Activated naive CD8-positive, alpha-beta T cell treated with anti-CD3 and anti-CD28 coated beads, Interleukin-2, amount 50 U/mL, for 16 hours (primary cell): ENCODE results near the gene SPTBN5.

Source experiments
- DNase-seq: peaks from one replicate; pipeline ENCODE4 v3.0.0-alpha.2; 2020; ENCODE audit warnings: low read depth, low spot score

SPTBN5 gene

GRCh38 chr15:41926185-41927056 is 32.6 kb upstream of the SPTBN5 start:
- DNase-seq, result no peak

GRCh38 chr15:41925086-41925608 is 31.3 kb upstream of the SPTBN5 start:
- DNase-seq, result no peak

GRCh38 chr15:41923401-41923997 is 29.6 kb upstream of the SPTBN5 start:
- DNase-seq, result no peak

- no peak for DNase-seq
These were observed 28.5 kb upstream of the SPTBN5 start for GRCh38 chr15:41922353-41922752.

GRCh38 chr15:41921639-41922038 is 27.8 kb upstream of the SPTBN5 start:
- DNase-seq, result no peak

- DNase-seq, result no peak
These were observed 27.3 kb upstream of the SPTBN5 start for GRCh38 chr15:41921167-41921566.

GRCh38 chr15:41919954-41920538 is 26.2 kb upstream of the SPTBN5 start:
- no peak for DNase-seq

GRCh38 chr15:41919201-41919820 is 25.5 kb upstream of the SPTBN5 start:
- no peak for DNase-seq

- DNase-seq, result no peak
These were observed 24.8 kb upstream of the SPTBN5 start for GRCh38 chr15:41918506-41919126.

- no peak for DNase-seq
These were observed 24.0 kb upstream of the SPTBN5 start for GRCh38 chr15:41917767-41918430.

GRCh38 chr15:41915255-41915994 is 21.6 kb upstream of the SPTBN5 start:
- no peak for DNase-seq

- no peak for DNase-seq
These were observed 20.6 kb upstream of the SPTBN5 start for GRCh38 chr15:41914411-41914810.

GRCh38 chr15:41913256-41913655 is 19.4 kb upstream of the SPTBN5 start:
- DNase-seq, result no peak

GRCh38 chr15:41911691-41912345 is 18.0 kb upstream of the SPTBN5 start:
- no peak for DNase-seq

- no peak for DNase-seq
These were observed 15.0 kb upstream of the SPTBN5 start for GRCh38 chr15:41908736-41909461.

GRCh38 chr15:41907141-41907540 is 13.3 kb upstream of the SPTBN5 start:
- no peak for DNase-seq

- no peak for DNase-seq
These were observed 12.8 kb upstream of the SPTBN5 start for GRCh38 chr15:41906608-41907007.

- DNase-seq, result no peak
These were observed 11.4 kb upstream of the SPTBN5 start for GRCh38 chr15:41905036-41905793.
